Transverse colon (tissue), 4 donors: ENCODE data around the gene BHLHE23.

Experiments used
- CTCF ChIP-seq, 5 experiments: fragments of 200-600 bp in 3 of 5; fragments of 450-650 bp in 2 of 5; sonication (generic) in 3 of 5; IDR thresholded peaks; 1 replicate in 2 of 5; 2 replicates in 3 of 5; pipeline ENCODE4 v1.5.1; 2016 to 2017; ENCODE audit warnings: antibody characterized with exemption in 5 of 5, inconsistent platforms in 3 of 5, mild to moderate bottlenecking in 2 of 5, moderate library complexity in 1 of 5
- POLR2A ChIP-seq: fragments of 450-650 bp; IDR thresholded peaks from one replicate; pipeline ENCODE4 v1.6.1; 2016; ENCODE audit warnings: antibody characterized with exemption, mild to moderate bottlenecking, moderate library complexity
- POLR2AphosphoS5 ChIP-seq, 3 donors: sonication (generic); formaldehyde crosslinking; IDR thresholded peaks; one replicate each; pipeline ENCODE4 v1.6.1; 2016; ENCODE audit warnings: antibody characterized with exemption in 3 of 3

GRCh38 chr20:63017076-63017825 is 10.5 kb upstream of the BHLHE23 start:
- TF ChIP-seq CTCF (IDR thresholded peaks at IDR 0.05) (no peak), POLR2A (no peak), POLR2AphosphoS5 (IDR thresholded peaks at IDR 0.05) (no peak)
